DMS 273 (cell line): Measurements from ENCODE around the gene SMYD3.
"Not testable (repeated sequence)": the region's sequence is repeated elsewhere in the genome, so short reads cannot be mapped to it uniquely, and the experiment has no call there.

Experiments used
- DNase-seq: peaks from one replicate; lab custom pipeline; 2025; ENCODE audit not compliant: unreplicated experiment; lab: John Stamatoyannopoulos, UW

Gene SMYD3

GRCh38 chr1:245825128-245825901 is 681.8 kb downstream of the SMYD3 start:
- no peak for DNase-seq

GRCh38 chr1:245823408-245824147 is 683.5 kb downstream of the SMYD3 start:
- DNase-seq = no peak

- no peak for DNase-seq
Observed at GRCh38 chr1:245822996-245823395, 684.1 kb downstream of the SMYD3 start.

GRCh38 chr1:245818363-245818762 is 688.7 kb downstream of the SMYD3 start:
- DNase-seq = not testable (repeated sequence)

GRCh38 chr1:245816496-245816895 is 690.6 kb downstream of the SMYD3 start:
- DNase-seq = not testable (repeated sequence)

- DNase-seq = no peak
Observed at GRCh38 chr1:245814651-245815050, 692.4 kb downstream of the SMYD3 start.

- DNase-seq = no peak
Observed at GRCh38 chr1:245812278-245812677, 694.8 kb downstream of the SMYD3 start.

- no peak for DNase-seq
Observed at GRCh38 chr1:245810789-245811337, 696.2 kb downstream of the SMYD3 start.

- DNase-seq = no peak
Observed at GRCh38 chr1:245810181-245810769, 696.8 kb downstream of the SMYD3 start.

GRCh38 chr1:245809361-245809760 is 697.7 kb downstream of the SMYD3 start:
- no peak for DNase-seq

GRCh38 chr1:245807954-245808719 is 698.9 kb downstream of the SMYD3 start:
- DNase-seq = no peak

- no peak for DNase-seq
Observed at GRCh38 chr1:245807306-245807705, 699.8 kb downstream of the SMYD3 start.

- DNase-seq = no peak
Observed at GRCh38 chr1:245805532-245805931, 701.5 kb downstream of the SMYD3 start.

- DNase-seq = no peak
Observed at GRCh38 chr1:245804696-245805095, 702.4 kb downstream of the SMYD3 start.

GRCh38 chr1:245803666-245804037 is 703.4 kb downstream of the SMYD3 start:
- DNase-seq = no peak

- no peak for DNase-seq
Observed at GRCh38 chr1:245802941-245803665, 704.0 kb downstream of the SMYD3 start.

- no peak for DNase-seq
Observed at GRCh38 chr1:245800901-245801605, 706.0 kb downstream of the SMYD3 start.

GRCh38 chr1:245798349-245798711 is 708.7 kb downstream of the SMYD3 start:
- no peak for DNase-seq

- DNase-seq = peak; percentile 41
Observed at GRCh38 chr1:245797592-245798348, 709.3 kb downstream of the SMYD3 start.
